ENCODE measurements around the gene CNNM4. TPM values are rescaled to one million over a fixed set of nuclear protein-coding genes. Genes with fewer than 3 reads are reported as not detected.

Gene CNNM4
- total RNA-seq, 2 donors from 2014 or later: 6.5 TPM

- H3K9me3 ChIP-seq: no peaks in the 10 kb centered on the region
- no peaks in the 10 kb centered on the region for H3K27me3 ChIP-seq (replicated peaks; ENCODE audit: insufficient read depth)
- DNase-seq (ENCODE audit: low spot score): no peak
- ATAC-seq (ENCODE audit: insufficient number of reproducible peaks, low FRiP score, low read depth): no peak
- H3K4me3 ChIP-seq: no peak overlapping the region
- H3K27ac ChIP-seq: no peak overlapping the region
- H3K36me3 ChIP-seq: peaks cover 10% of the 10 kb centered on the region
- peaks cover 0 to 4% of the 10 kb centered on the region in 2 donors for H3K4me1 ChIP-seq (ENCODE audit: control insufficient read depth in 1 of 2, low read depth in 2 of 2)
- TF ChIP-seq CTCF (IDR thresholded peaks at IDR 0.05): no peak
These were observed 83.7 kb downstream of the CNNM4 start for GRCh38 chr2:96844405-96844808.

GRCh38 chr2:96846825-96847224 is 86.1 kb downstream of the CNNM4 start:
- ATAC-seq (ENCODE audit: insufficient number of reproducible peaks, low FRiP score, low read depth) (no peak), DNase-seq (ENCODE audit: low spot score) (no peak)
- Histone ChIP-seq H3K27me3 (replicated peaks; ENCODE audit: insufficient read depth) (no peaks in the 10 kb centered on the region), H3K4me3 (no peak overlapping the region), H3K9me3 (no peaks in the 10 kb centered on the region), H3K27ac (no peak overlapping the region), H3K36me3 (peaks cover 21% of the 10 kb centered on the region), H3K4me1 (ENCODE audit: control insufficient read depth in 1 of 2, low read depth in 2 of 2) (no peaks in the 10 kb centered on the region)
- no peak for TF ChIP-seq CTCF (IDR thresholded peaks at IDR 0.05)

- Histone ChIP-seq H3K36me3 (peaks cover 21% of the 10 kb centered on the region), H3K4me3 (no peak overlapping the region), H3K27ac (no peak overlapping the region), H3K9me3 (no peaks in the 10 kb centered on the region), H3K27me3 (replicated peaks; ENCODE audit: insufficient read depth) (no peaks in the 10 kb centered on the region), H3K4me1 (ENCODE audit: control insufficient read depth in 1 of 2, low read depth in 2 of 2) (no peaks in the 10 kb centered on the region)
- TF ChIP-seq CTCF (IDR thresholded peaks at IDR 0.05): no peak
- DNase-seq (ENCODE audit: low spot score) (no peak), ATAC-seq (ENCODE audit: insufficient number of reproducible peaks, low FRiP score, low read depth) (no peak)
These were observed 86.9 kb downstream of the CNNM4 start for GRCh38 chr2:96847586-96847985.

GRCh38 chr2:96848264-96848663 is 87.6 kb downstream of the CNNM4 start:
- DNase-seq (ENCODE audit: low spot score): no peak
- Histone ChIP-seq H3K4me1 (ENCODE audit: control insufficient read depth in 1 of 2, low read depth in 2 of 2) (no peaks in the 10 kb centered on the region), H3K9me3 (no peaks in the 10 kb centered on the region), H3K27ac (no peak overlapping the region), H3K27me3 (replicated peaks; ENCODE audit: insufficient read depth) (no peaks in the 10 kb centered on the region), H3K36me3 (peaks cover 22% of the 10 kb centered on the region), H3K4me3 (no peak overlapping the region)
- no peak for TF ChIP-seq CTCF (IDR thresholded peaks at IDR 0.05)
- no peak for ATAC-seq (ENCODE audit: insufficient number of reproducible peaks, low FRiP score, low read depth)

- no peak overlapping the region for H3K4me3 ChIP-seq
- no peak for TF ChIP-seq CTCF (IDR thresholded peaks at IDR 0.05)
- no peaks in the 10 kb centered on the region for H3K9me3 ChIP-seq
- ATAC-seq (ENCODE audit: insufficient number of reproducible peaks, low FRiP score, low read depth) (no peak), DNase-seq (ENCODE audit: low spot score) (no peak)
- no peak overlapping the region for H3K27ac ChIP-seq
- peaks cover 29% of the 10 kb centered on the region for H3K36me3 ChIP-seq
- H3K27me3 ChIP-seq (replicated peaks; ENCODE audit: insufficient read depth): no peaks in the 10 kb centered on the region
- H3K4me1 ChIP-seq (ENCODE audit: control insufficient read depth in 1 of 2, low read depth in 2 of 2): peaks cover 7 to 10% of the 10 kb centered on the region in 2 donors
These were observed 92.0 kb downstream of the CNNM4 start for GRCh38 chr2:96852667-96853066.
